K562 (cell line): ENCODE measurements around the gene PODXL2.

Experiments
- FOS ChIP-seq: IDR thresholded peaks from 3 replicates; pipeline ENCODE4 v1.6.1; 2011; ENCODE audit not compliant: insufficient read length; ENCODE audit errors: extremely low read depth
- MNT ChIP-seq, 2 experiments: fragments of 450-650 bp; conservative IDR thresholded peaks; 2 replicates each; pipeline ENCODE4 v1.6.1; 2017; ENCODE audit warnings: mild to moderate bottlenecking in 2 of 2, moderate library complexity in 2 of 2
- NR3C1 ChIP-seq: sonication (generic); formaldehyde crosslinking; IDR thresholded peaks from 2 replicates; pipeline ENCODE4 v1.8.1; 2022; ENCODE audit warnings: missing genetic modification reagents
- RBBP5 ChIP-seq: fragments of 200-600 bp; sonication (generic); IDR thresholded peaks from 2 replicates; pipeline ENCODE4 v1.6.1; 2012; ENCODE audit warnings: borderline replicate concordance, mild to moderate bottlenecking, low read length, control low read depth, inconsistent platforms; ENCODE audit not compliant: insufficient read depth, poor library complexity, severe bottlenecking
- SREBF2 ChIP-seq: sonication (generic); formaldehyde crosslinking; IDR thresholded peaks from 2 replicates; pipeline ENCODE4 v1.4.0; 2020; ENCODE audit warnings: mild to moderate bottlenecking, missing genetic modification reagents
- ZHX1 ChIP-seq: fragments of 150-350 bp; conservative IDR thresholded peaks from 2 replicates; pipeline ENCODE4 v1.6.1; 2014; ENCODE audit warnings: low read length
- ZNF174 ChIP-seq: fragments of 250-450 bp; sonication (Bioruptor Pico); IDR thresholded peaks from 2 replicates; pipeline ENCODE4 v1.4.0; 2020; ENCODE audit warnings: mild to moderate bottlenecking
- ZNF436 ChIP-seq: fragments of 250-450, 450-650 bp; sonication (Bioruptor Pico); formaldehyde crosslinking; IDR thresholded peaks from 2 replicates; pipeline ENCODE4 v1.7.0; 2020; ENCODE audit warnings: mild to moderate bottlenecking
- TF ChIP-seq, protein P1 (sequence below), 3 experiments: IDR thresholded peaks in 2 of 3; conservative IDR thresholded peaks in 1 of 3; 2 replicates each; pipeline ENCODE4 v1.5.1; 2011 to 2012; ENCODE audit warnings: low read length in 3 of 3, mild to moderate bottlenecking in 3 of 3, control low read depth in 2 of 3, improper control_type of control experiment in 1 of 3, inconsistent platforms in 1 of 3, low read depth in 1 of 3, mixed read lengths in 1 of 3, moderate library complexity in 1 of 3; ENCODE audit not compliant: insufficient read depth in 2 of 3

- TF ChIP-seq, protein P1, sequence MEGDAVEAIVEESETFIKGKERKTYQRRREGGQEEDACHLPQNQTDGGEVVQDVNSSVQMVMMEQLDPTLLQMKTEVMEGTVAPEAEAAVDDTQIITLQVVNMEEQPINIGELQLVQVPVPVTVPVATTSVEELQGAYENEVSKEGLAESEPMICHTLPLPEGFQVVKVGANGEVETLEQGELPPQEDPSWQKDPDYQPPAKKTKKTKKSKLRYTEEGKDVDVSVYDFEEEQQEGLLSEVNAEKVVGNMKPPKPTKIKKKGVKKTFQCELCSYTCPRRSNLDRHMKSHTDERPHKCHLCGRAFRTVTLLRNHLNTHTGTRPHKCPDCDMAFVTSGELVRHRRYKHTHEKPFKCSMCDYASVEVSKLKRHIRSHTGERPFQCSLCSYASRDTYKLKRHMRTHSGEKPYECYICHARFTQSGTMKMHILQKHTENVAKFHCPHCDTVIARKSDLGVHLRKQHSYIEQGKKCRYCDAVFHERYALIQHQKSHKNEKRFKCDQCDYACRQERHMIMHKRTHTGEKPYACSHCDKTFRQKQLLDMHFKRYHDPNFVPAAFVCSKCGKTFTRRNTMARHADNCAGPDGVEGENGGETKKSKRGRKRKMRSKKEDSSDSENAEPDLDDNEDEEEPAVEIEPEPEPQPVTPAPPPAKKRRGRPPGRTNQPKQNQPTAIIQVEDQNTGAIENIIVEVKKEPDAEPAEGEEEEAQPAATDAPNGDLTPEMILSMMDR (IDR thresholded peaks at IDR 0.05 in 2 of 3, conservative IDR thresholded peaks at IDR 0.05 in 1 of 3; ENCODE audit: insufficient read depth in 2 of 3, low read depth in 1 of 3, low read length in 3 of 3), result no peak
- TF ChIP-seq MNT (conservative IDR thresholded peaks at IDR 0.05) (no peak), SREBF2 (CRISPR knock-in tag) (no peak), NR3C1 (CRISPR knock-in tag) (no peak), FOS (no peak), ZNF174 (no peak), RBBP5 (no peak), ZHX1 (no peak), ZNF436 (CRISPR knock-in tag) (no peak)
Observed at GRCh38 chr3:127612966-127613365, 16.0 kb upstream of the PODXL2 start.
